ENCODE data around the gene PGC. TPM values are rescaled to one million over a fixed set of nuclear protein-coding genes. Genes with fewer than 3 reads are reported as not detected.

The PGC gene
- polyA plus RNA-seq, 1 of the 3 experiments (the other 2 are of a cell fraction) = not detected

DNA sequence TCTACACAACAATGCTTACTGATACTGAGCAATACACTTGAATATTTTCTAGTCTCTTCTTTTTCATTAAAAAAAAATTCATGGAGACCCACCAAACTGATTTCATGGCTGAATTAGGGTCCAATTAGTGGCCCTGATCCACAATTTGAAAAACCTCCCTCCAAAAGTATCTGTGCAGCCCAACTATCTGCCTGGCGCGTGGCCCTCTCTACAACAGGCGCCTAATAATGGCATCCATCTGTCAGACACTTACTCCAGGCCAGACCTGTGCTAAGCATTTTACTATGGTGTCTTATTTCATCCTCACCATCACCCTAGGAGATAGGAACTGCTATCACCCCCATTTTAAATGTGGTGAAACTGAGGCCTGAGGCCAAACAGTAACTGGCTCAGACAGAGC lies 25.8 kb downstream of the PGC start:
- Histone ChIP-seq H3F3A (replicated peaks; ENCODE audit: insufficient read depth) (no peaks in the 10 kb centered on the region), H3K79me2 (ENCODE audit: insufficient read depth) (peaks cover 33% of the 10 kb centered on the region; the same call in 1 of the 2 replicates), H3K4me3 (ENCODE audit: low read depth in 2 of 2, low read length in 1 of 2) (no peak overlapping the region), H3K36me3 (replicated peaks in 1 of 2; ENCODE audit: control insufficient read depth in 1 of 2, insufficient read depth in 2 of 2, low read length in 1 of 2) (no peaks in the 10 kb centered on the region), H3K9me3 (no peaks in the 10 kb centered on the region), H3K9me2 (no peaks in the 10 kb centered on the region), H4K20me1 (ENCODE audit: insufficient read depth) (peaks cover 5% of the 10 kb centered on the region; the same call in 1 of the 2 replicates), H3K4me2 (no peak overlapping the region), H3K27me3 (ENCODE audit: insufficient read depth) (no peaks in the 10 kb centered on the region), H3K9ac (no peak overlapping the region), H3K27ac (ENCODE audit: low read depth in 2 of 2, low read length in 1 of 2) (no peak overlapping the region), H3K4me1 (ENCODE audit: control insufficient read depth in 1 of 2, insufficient read depth in 2 of 2, low read depth in 1 of 2, low read length in 1 of 2) (peaks cover 27 to 30% of the 10 kb centered on the region in 2 experiments; a peak in 3 of 4 replicates), H2AFZ (ENCODE audit: low read depth) (no peak overlapping the region)
- POLR2A ChIA-PET = no interaction called here
- CTCF ChIA-PET = interaction anchor here (1.5 to 2.1 kb wide), 2 partner anchors 16 to 21 kb away, joined by 3 to 15 read pairs; no protein-coding TSS in a partner anchor
- TF ChIP-seq SMC3 (IDR thresholded peaks at IDR 0.05; ENCODE audit: low read depth, low read length) (no peak), NRF1 (IDR thresholded peaks at IDR 0.05; ENCODE audit: low read depth, low read length) (no peak), EZH2phosphoT487 (IDR thresholded peaks at IDR 0.05; ENCODE audit: borderline replicate concordance, low read depth) (no peak), FOSL2 (IDR thresholded peaks at IDR 0.05; ENCODE audit: borderline replicate concordance, low read depth) (no peak), NFIC (IDR thresholded peaks at IDR 0.05; ENCODE audit: borderline replicate concordance) (no peak), TEAD4 (IDR thresholded peaks at IDR 0.05; ENCODE audit: borderline replicate concordance, insufficient read depth) (no peak), RFX5 (IDR thresholded peaks at IDR 0.05; ENCODE audit: low read length) (no peak), ELF1 (IDR thresholded peaks at IDR 0.05) (no peak), RXRA (IDR thresholded peaks at IDR 0.05; ENCODE audit: borderline replicate concordance, low read depth) (no peak), SIN3A (IDR thresholded peaks at IDR 0.05; ENCODE audit: borderline replicate concordance, low read depth, low read length) (no peak), POLR2AphosphoS5 (IDR thresholded peaks at IDR 0.05; ENCODE audit: low read depth, low read length) (no peak), TCF12 (IDR thresholded peaks at IDR 0.05) (no peak), RCOR1 (IDR thresholded peaks at IDR 0.05; ENCODE audit: low read length) (no peak)
- TF ChIP-seq, protein P1, sequence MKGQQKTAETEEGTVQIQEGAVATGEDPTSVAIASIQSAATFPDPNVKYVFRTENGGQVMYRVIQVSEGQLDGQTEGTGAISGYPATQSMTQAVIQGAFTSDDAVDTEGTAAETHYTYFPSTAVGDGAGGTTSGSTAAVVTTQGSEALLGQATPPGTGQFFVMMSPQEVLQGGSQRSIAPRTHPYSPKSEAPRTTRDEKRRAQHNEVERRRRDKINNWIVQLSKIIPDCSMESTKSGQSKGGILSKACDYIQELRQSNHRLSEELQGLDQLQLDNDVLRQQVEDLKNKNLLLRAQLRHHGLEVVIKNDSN (IDR thresholded peaks at IDR 0.05; ENCODE audit: borderline replicate concordance, low read depth) = no peak
- TF ChIP-seq, protein P2, sequence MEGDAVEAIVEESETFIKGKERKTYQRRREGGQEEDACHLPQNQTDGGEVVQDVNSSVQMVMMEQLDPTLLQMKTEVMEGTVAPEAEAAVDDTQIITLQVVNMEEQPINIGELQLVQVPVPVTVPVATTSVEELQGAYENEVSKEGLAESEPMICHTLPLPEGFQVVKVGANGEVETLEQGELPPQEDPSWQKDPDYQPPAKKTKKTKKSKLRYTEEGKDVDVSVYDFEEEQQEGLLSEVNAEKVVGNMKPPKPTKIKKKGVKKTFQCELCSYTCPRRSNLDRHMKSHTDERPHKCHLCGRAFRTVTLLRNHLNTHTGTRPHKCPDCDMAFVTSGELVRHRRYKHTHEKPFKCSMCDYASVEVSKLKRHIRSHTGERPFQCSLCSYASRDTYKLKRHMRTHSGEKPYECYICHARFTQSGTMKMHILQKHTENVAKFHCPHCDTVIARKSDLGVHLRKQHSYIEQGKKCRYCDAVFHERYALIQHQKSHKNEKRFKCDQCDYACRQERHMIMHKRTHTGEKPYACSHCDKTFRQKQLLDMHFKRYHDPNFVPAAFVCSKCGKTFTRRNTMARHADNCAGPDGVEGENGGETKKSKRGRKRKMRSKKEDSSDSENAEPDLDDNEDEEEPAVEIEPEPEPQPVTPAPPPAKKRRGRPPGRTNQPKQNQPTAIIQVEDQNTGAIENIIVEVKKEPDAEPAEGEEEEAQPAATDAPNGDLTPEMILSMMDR (IDR thresholded peaks at IDR 0.05) = no peak
- TF ChIP-seq, protein P3, sequence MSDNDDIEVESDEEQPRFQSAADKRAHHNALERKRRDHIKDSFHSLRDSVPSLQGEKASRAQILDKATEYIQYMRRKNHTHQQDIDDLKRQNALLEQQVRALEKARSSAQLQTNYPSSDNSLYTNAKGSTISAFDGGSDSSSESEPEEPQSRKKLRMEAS (IDR thresholded peaks at IDR 0.05; ENCODE audit: low read depth) = no peak
- 100% methylated on average over 3 of the region's 3 CpGs for WGBS (ENCODE audit: low lambda C conversion rate)
- DNase-seq = no peak

DNA sequence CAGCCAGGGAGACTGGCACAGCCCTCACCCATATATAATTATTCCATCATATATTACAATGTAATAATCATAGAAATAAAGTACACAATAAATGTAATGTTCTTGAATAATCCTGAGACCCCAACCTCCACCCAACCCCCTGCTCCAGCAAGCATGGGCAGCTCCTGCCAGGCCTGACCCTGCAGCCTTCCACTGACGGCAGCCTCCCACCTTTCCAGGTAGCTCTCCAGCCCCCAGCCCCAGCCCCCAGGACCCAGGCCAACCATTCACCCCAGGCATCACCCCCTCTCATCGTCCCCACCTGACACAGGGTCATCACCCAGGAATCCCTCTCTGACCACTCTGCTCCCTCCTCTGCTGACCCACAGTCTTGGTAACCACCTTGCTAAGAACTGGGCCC lies 26.4 kb downstream of the PGC start:
- no peak overlapping the region for H3K4me2 ChIP-seq
- H3K4me1 ChIP-seq (ENCODE audit: control insufficient read depth in 1 of 2, insufficient read depth in 2 of 2, low read depth in 1 of 2, low read length in 1 of 2) = peaks cover 30 to 37% of the 10 kb centered on the region in 2 experiments; a peak in 3 of 4 replicates
- H3K9ac ChIP-seq = no peak overlapping the region
- H3K79me2 ChIP-seq (ENCODE audit: insufficient read depth) = peaks cover 30% of the 10 kb centered on the region; the same call in 1 of the 2 replicates
- peaks cover 6% of the 10 kb centered on the region; the same call in 1 of the 2 replicates for H4K20me1 ChIP-seq (ENCODE audit: insufficient read depth)
- H3F3A ChIP-seq (replicated peaks; ENCODE audit: insufficient read depth) = no peaks in the 10 kb centered on the region
- H3K27me3 ChIP-seq (ENCODE audit: insufficient read depth) = no peaks in the 10 kb centered on the region
- POLR2A ChIA-PET = no interaction called here
- no peak overlapping the region for H2AFZ ChIP-seq (ENCODE audit: low read depth)
- DNase-seq = no peak
- H3K9me3 ChIP-seq = no peaks in the 10 kb centered on the region
- 86% methylated on average over 1 of the region's 2 CpGs for WGBS (ENCODE audit: low lambda C conversion rate)
- H3K27ac ChIP-seq (ENCODE audit: low read depth in 2 of 2, low read length in 1 of 2) = no peak overlapping the region
- no peaks in the 10 kb centered on the region for H3K9me2 ChIP-seq
- H3K4me3 ChIP-seq (ENCODE audit: low read depth in 2 of 2, low read length in 1 of 2) = no peak overlapping the region
- CTCF ChIA-PET = interaction anchor here (1.3 to 1.9 kb wide), 4 partner anchors 14 to 296 kb away, joined by 3 to 6 read pairs (median 4); no protein-coding TSS in a partner anchor
- H3K36me3 ChIP-seq (replicated peaks in 1 of 2; ENCODE audit: control insufficient read depth in 1 of 2, insufficient read depth in 2 of 2, low read length in 1 of 2) = no peaks in the 10 kb centered on the region
- TF ChIP-seq, protein P1 (IDR thresholded peaks at IDR 0.05; ENCODE audit: borderline replicate concordance, low read depth) = no peak
- no peak for TF ChIP-seq FOXM1 (IDR thresholded peaks at IDR 0.05; ENCODE audit: low read depth)
